ENCODE measurements around the gene ANKRD11.

DNA sequence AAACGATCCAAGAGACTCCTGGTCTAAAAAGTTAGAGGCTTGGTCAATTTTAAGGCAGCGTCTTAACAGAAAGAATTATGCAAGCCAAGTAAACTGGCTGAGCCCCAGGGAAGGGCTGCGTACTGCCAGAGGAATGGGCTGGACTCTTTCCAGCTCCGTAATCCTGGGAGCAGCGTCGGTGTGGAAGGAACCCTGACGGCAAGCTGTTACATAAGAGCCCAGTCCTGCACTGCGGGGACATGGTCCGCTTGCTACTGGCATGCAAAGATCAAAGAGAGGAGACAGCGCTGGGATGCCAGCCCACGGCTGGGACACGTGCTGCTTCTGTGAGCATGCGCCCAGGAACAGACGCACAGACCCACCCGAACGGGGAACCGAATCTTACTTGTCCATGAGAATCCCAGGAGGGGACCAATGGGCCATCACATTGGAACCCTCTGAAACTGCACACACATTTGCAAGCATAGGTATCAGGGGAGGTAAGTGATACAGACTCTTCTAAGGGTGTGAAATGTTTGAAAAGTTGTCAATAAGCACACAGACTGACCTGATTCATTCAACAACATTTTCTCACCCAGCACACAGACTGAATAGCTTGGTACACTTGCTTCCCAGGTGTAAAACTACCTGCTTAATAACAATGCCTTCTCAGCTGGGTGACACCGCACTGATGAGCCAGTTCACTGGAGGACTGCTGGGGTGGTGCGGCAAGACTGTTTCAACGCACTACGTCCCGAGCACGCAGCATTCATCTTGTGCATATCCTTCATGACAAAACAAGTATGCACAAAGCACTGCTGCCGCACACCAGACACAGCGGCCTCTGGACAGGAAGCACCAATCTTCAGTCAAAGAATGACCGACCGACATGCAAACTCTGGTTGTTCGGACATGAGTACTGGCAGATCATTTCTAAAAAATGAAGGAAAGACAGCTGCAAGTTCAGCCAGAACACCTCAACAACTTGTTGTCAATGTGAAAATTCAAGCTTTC is 94.9 kb downstream of the ANKRD11 start:
- no peak for TF ChIP-seq POLR2A (IDR thresholded peaks at IDR 0.05; ENCODE audit: low read length)
- no peak for TF ChIP-seq GATA1 (IDR thresholded peaks at IDR 0.05; ENCODE audit: low read depth, low read length)
